Neuronal stem cell (in vitro differentiated cells): ENCODE results near the gene TC2N. TPM values are rescaled to one million over a fixed set of nuclear protein-coding genes. Genes with fewer than 3 reads are reported as not detected.

Source experiments
- DNase-seq: peaks from one replicate; pipeline ENCODE4 v3.0.0-alpha.2; 2013; ENCODE audit warnings: low spot score
- H2AFZ ChIP-seq: one replicate; pipeline ENCODE4 v1.6.1; 2013; ENCODE audit warnings: mild to moderate bottlenecking, low read length, inconsistent platforms
- H2AK5ac ChIP-seq: 2 replicates; pipeline ENCODE4 v1.6.1; 2013; ENCODE audit warnings: low read depth, mild to moderate bottlenecking, inconsistent platforms, low read length, moderate library complexity, mixed read lengths
- H2BK120ac ChIP-seq: 2 replicates; pipeline ENCODE4 v1.6.1; 2013; ENCODE audit warnings: low read depth, mild to moderate bottlenecking, inconsistent platforms, low read length, moderate library complexity, mixed read lengths
- H2BK12ac ChIP-seq: one replicate; pipeline ENCODE4 v1.6.1; 2013; ENCODE audit warnings: low read length, inconsistent platforms
- H2BK15ac ChIP-seq: 2 replicates; pipeline ENCODE4 v1.6.1; 2013; ENCODE audit warnings: mild to moderate bottlenecking, low read length, inconsistent platforms, mixed read lengths
- H2BK5ac ChIP-seq: one replicate; pipeline ENCODE4 v1.6.1; 2013; ENCODE audit warnings: inconsistent platforms, mild to moderate bottlenecking, low read length, moderate library complexity
- H3K14ac ChIP-seq: one replicate; pipeline ENCODE4 v1.6.1; 2013; ENCODE audit warnings: low read length, inconsistent platforms
- H3K18ac ChIP-seq: 2 replicates; pipeline ENCODE4 v1.6.1; 2013; ENCODE audit warnings: low read length, inconsistent platforms
- H3K23ac ChIP-seq: 2 replicates; pipeline ENCODE4 v1.6.1; 2013; ENCODE audit warnings: low read depth, mild to moderate bottlenecking, mixed read lengths, low read length, inconsistent platforms; ENCODE audit not compliant: poor library complexity
- H3K27ac ChIP-seq: replicated peaks from 3 replicates; pipeline ENCODE4 v1.5.1; 2013; ENCODE audit warnings: low read length, inconsistent platforms
- H3K27me3 ChIP-seq, 3 experiments: 2 replicates each; pipeline ENCODE4 v1.6.1; 2013; ENCODE audit warnings: low read length in 3 of 3, mild to moderate bottlenecking in 2 of 3, inconsistent platforms in 1 of 3, low read depth in 1 of 3, mixed read lengths in 1 of 3, moderate library complexity in 1 of 3; ENCODE audit not compliant: control insufficient read depth in 3 of 3, insufficient read depth in 3 of 3
- H3K36me3 ChIP-seq, 2 donors: replicated peaks in 1 of 2; 2 replicates each; pipeline ENCODE4 v1.6.1; 2013; ENCODE audit warnings: low read length in 2 of 2; ENCODE audit not compliant: control insufficient read depth in 2 of 2, insufficient read depth in 2 of 2
- H3K4ac ChIP-seq: 2 replicates; pipeline ENCODE4 v1.6.1; 2013; ENCODE audit warnings: inconsistent platforms, mild to moderate bottlenecking, low read length, moderate library complexity
- H3K4me1 ChIP-seq, 2 donors: 1 replicate in 1 of 2; 2 replicates in 1 of 2; pipeline ENCODE4 v1.6.1; 2013; ENCODE audit warnings: low read length in 2 of 2, low read depth in 1 of 2; ENCODE audit not compliant: control insufficient read depth in 2 of 2, insufficient read depth in 1 of 2
- H3K4me2 ChIP-seq: one replicate; pipeline ENCODE4 v1.6.1; 2013; ENCODE audit warnings: mild to moderate bottlenecking, low read length, inconsistent platforms; ENCODE audit not compliant: insufficient read depth, poor library complexity, severe bottlenecking
- H3K4me3 ChIP-seq, 2 donors: 2 replicates each; pipeline ENCODE4 v1.5.1; 2013; ENCODE audit warnings: low read length in 2 of 2, mild to moderate bottlenecking in 2 of 2, inconsistent platforms in 1 of 2, moderate library complexity in 1 of 2
- H3K79me1 ChIP-seq: one replicate; pipeline ENCODE4 v1.6.1; 2013; ENCODE audit warnings: low read depth, mild to moderate bottlenecking, inconsistent platforms, low read length, moderate library complexity
- H3K9ac ChIP-seq: one replicate; pipeline ENCODE4 v1.6.1; 2013; ENCODE audit warnings: mild to moderate bottlenecking, low read depth, low read length, inconsistent platforms; ENCODE audit not compliant: poor library complexity
- H3K9me3 ChIP-seq, 2 donors: replicated peaks in 1 of 2; 2 replicates each; pipeline versions ENCODE3 to v1.6.1; 2013; ENCODE audit warnings: low read length in 2 of 2, mild to moderate bottlenecking in 2 of 2, inconsistent platforms in 1 of 2, low read depth in 1 of 2, mixed read lengths in 1 of 2, moderate library complexity in 1 of 2; ENCODE audit not compliant: control insufficient read depth in 2 of 2, insufficient read depth in 1 of 2
- H4K8ac ChIP-seq: one replicate; pipeline ENCODE4 v1.6.1; 2013; ENCODE audit warnings: low read depth, mild to moderate bottlenecking, inconsistent platforms, low read length, moderate library complexity
- H4K91ac ChIP-seq: one replicate; pipeline ENCODE4 v1.6.1; 2013; ENCODE audit warnings: low read length, low read depth, mild to moderate bottlenecking, inconsistent platforms; ENCODE audit not compliant: poor library complexity
- WGBS, 2 donors: extraction: QIAGEN DNeasy Blood & Tissue Kit; methylation state at CpG; one replicate each; pipeline ENCODE4 v1.1.7; 2013; ENCODE audit warnings: missing lambda C conversion rate in 2 of 2, mixed read lengths in 1 of 2; ENCODE audit not compliant: insufficient read length in 2 of 2, insufficient replicate concordance in 1 of 2; ENCODE audit errors: extremely low coverage in 2 of 2; 5-methylcytosine and 5-hydroxymethylcytosine counted together
- polyA plus RNA-seq, 2 experiments: library from polyadenylated mRNA; stranded (reverse); fragments of 200-250 nt; gene quantifications; one replicate each; pipeline ENCODE4 v1.2.3, GENCODE V29; 2013

TC2N gene
- polyA plus RNA-seq (2013, experiment 1 of 2), result 0.81 TPM
- 0.82 TPM for polyA plus RNA-seq (2013, experiment 2 of 2)

- Histone ChIP-seq H3K18ac (no peak within 1 kb of the TSS), H3K79me1 (no peaks in the 10 kb centered on the region), H2AFZ (no peak within 1 kb of the TSS), H3K23ac (no peak within 1 kb of the TSS), H3K4me3 (no peak within 1 kb of the TSS), H2BK5ac (no peak within 1 kb of the TSS), H2BK12ac (no peak within 1 kb of the TSS), H2AK5ac (no peak within 1 kb of the TSS), H3K27ac (no peak within 1 kb of the TSS), H2BK120ac (peak within 1 kb of the TSS; percentile 16), H3K4ac (no peak within 1 kb of the TSS), H4K8ac (no peak within 1 kb of the TSS), H3K4me2 (no peak within 1 kb of the TSS), H4K91ac (no peak within 1 kb of the TSS), H3K9me3 (no peaks in the 10 kb centered on the region), H3K4me1 (no peaks in the 10 kb centered on the region), H3K36me3 (no peaks in the 10 kb centered on the region), H3K14ac (no peak within 1 kb of the TSS), H3K9ac (no peak within 1 kb of the TSS), H3K27me3 (peaks cover 0 to 6% (median 0%) of the 10 kb centered on the region in 3 experiments), H2BK15ac (no peak within 1 kb of the TSS)
- no CpG with 5 or more reads among the region's 10 CpGs for WGBS, 2 donors
- no peak for DNase-seq
Measured at GRCh38 chr14:91867316-91867988, at the start of gene TC2N. Gene TC2N (minus strand): TSS chr14:91867536. CDS start chr14:91813769, 53,767 bp downstream.

DNA sequence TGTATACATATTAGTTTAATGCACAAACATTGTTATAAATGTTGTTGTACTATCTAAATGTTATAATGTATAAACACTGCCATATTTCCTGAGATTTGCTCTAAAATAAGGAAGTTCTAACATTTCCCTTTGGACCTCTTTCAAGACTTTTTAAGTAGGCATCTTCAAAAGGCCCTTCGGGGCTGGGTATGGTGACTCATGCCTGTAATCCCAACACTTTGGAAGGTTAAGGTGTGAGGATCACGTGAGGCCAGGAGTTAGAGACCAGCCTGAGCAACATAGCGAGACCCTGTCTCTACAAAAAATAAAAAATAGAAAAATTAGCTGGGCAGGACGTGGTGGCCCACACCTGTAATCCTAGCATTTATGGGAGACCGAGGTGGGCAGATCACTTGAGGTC, 44.7 kb upstream of the TC2N start:
- Histone ChIP-seq H3K36me3 (no peaks in the 10 kb centered on the region), H2BK15ac (no peak overlapping the region), H3K4me1 (no peaks in the 10 kb centered on the region), H4K8ac (no peak overlapping the region), H3K9me3 (no peaks in the 10 kb centered on the region), H2AFZ (no peak overlapping the region), H2BK5ac (no peak overlapping the region), H3K14ac (no peak overlapping the region), H2AK5ac (no peak overlapping the region), H2BK12ac (no peak overlapping the region), H3K9ac (no peak overlapping the region), H4K91ac (no peak overlapping the region), H3K27me3 (no peaks in the 10 kb centered on the region), H3K4me3 (no peak overlapping the region), H3K27ac (no peak overlapping the region), H3K4me2 (no peak overlapping the region), H3K23ac (no peak overlapping the region), H3K79me1 (no peaks in the 10 kb centered on the region), H2BK120ac (no peak overlapping the region), H3K4ac (no peak overlapping the region), H3K18ac (no peak overlapping the region)
- no CpG with 5 or more reads among the region's 5 CpGs for WGBS, 2 donors
- no peak for DNase-seq

DNA sequence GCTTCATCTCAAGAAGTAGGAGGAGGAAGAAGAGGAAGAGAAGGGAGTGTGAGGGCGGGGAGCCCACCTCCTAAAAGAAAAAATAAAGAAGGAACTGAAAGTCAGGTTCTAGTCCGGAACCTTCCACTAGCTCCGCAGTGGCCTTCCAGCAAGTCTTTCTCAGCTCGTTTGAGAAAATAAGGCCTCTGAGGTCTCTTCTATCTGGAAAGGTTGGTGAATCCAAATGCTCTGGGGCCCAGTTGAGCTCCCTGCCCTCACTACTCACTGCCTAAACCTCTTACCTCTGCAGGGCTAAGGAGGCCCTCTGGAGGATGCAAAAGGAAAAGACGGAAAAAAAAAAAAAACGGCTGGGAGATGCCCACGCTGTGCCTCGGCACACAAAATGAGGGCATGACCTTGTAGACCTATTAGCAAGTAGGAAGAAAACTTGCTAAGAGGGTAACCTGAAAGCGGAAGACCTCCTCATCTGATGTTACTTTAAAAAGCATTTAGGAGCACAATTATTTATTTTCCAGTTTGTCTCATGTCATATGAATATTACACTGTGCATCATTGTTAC, 44.2 kb upstream of the TC2N start:
- Histone ChIP-seq H3K27me3 (no peaks in the 10 kb centered on the region), H3K4ac (no peak overlapping the region), H3K27ac (no peak overlapping the region), H2BK5ac (no peak overlapping the region), H2BK15ac (no peak overlapping the region), H2AFZ (peak overlapping the region; percentile 16), H3K9me3 (no peaks in the 10 kb centered on the region), H2BK120ac (no peak overlapping the region), H3K4me1 (no peaks in the 10 kb centered on the region), H3K9ac (no peak overlapping the region), H3K36me3 (no peaks in the 10 kb centered on the region), H3K79me1 (no peaks in the 10 kb centered on the region), H3K18ac (no peak overlapping the region), H2BK12ac (no peak overlapping the region), H2AK5ac (no peak overlapping the region), H3K4me2 (no peak overlapping the region), H3K4me3 (no peak overlapping the region), H3K23ac (no peak overlapping the region), H4K8ac (no peak overlapping the region), H3K14ac (no peak overlapping the region), H4K91ac (no peak overlapping the region)
- peak; percentile 26 for DNase-seq
- WGBS, 2 donors, result no CpG with 5 or more reads among the region's 9 CpGs

DNA sequence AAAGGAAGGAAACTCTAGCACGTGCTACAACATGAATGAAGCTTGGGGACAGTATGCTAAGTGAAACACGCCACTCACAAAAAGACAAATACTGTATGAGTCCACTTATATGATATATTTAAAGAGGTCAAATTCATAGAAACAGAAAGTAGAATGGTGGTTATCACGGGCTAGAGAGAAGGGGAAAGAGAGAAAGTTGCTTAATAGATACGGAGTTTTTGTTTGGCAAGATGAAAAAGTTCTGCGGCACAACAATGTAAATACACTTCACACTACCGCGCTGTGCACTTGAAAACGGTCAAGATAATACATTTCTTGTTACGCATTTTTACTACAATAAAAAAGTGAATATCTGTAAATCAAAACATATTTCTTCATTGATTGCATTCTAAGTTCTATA, 42.9 kb upstream of the TC2N start:
- Histone ChIP-seq H3K36me3 (no peaks in the 10 kb centered on the region), H3K79me1 (no peaks in the 10 kb centered on the region), H3K23ac (no peak overlapping the region), H3K27me3 (no peaks in the 10 kb centered on the region), H3K4me2 (no peak overlapping the region), H2BK120ac (no peak overlapping the region), H2BK15ac (no peak overlapping the region), H2AFZ (no peak overlapping the region), H4K91ac (no peak overlapping the region), H2BK5ac (no peak overlapping the region), H3K4ac (no peak overlapping the region), H3K4me1 (no peaks in the 10 kb centered on the region), H3K9me3 (peaks cover 0 to 2% of the 10 kb centered on the region in 2 donors), H4K8ac (no peak overlapping the region), H3K4me3 (no peak overlapping the region), H3K14ac (no peak overlapping the region), H3K27ac (no peak overlapping the region), H3K9ac (no peak overlapping the region), H2BK12ac (no peak overlapping the region), H3K18ac (no peak overlapping the region), H2AK5ac (no peak overlapping the region)
- WGBS, 2 donors, result no CpG with 5 or more reads among the region's 9 CpGs
- DNase-seq, result no peak
